Measurements from ENCODE around the gene CROCC2.

GRCh38 chr2:240947176-240947575 lies 41.0 kb downstream of the CROCC2 start:
- TF ChIP-seq CTCF (IDR thresholded peaks at IDR 0.05) = no peak
- no peak for TF ChIP-seq EZH2 (IDR thresholded peaks at IDR 0.05; ENCODE audit: borderline replicate concordance, insufficient read depth, low read depth, low read length, poor library complexity, severe bottlenecking)

Data from B cell (primary cell).